Measurements from ENCODE around the gene FLNB. TPM values are rescaled to one million over a fixed set of nuclear protein-coding genes. Genes with fewer than 3 reads are reported as not detected.

FLNB gene
- total and polyA plus RNA-seq, 2 of the 13 experiments (the other 11 are each of a cell fraction or from before 2014, with no cell fraction given): 106 to 130 TPM

DNA sequence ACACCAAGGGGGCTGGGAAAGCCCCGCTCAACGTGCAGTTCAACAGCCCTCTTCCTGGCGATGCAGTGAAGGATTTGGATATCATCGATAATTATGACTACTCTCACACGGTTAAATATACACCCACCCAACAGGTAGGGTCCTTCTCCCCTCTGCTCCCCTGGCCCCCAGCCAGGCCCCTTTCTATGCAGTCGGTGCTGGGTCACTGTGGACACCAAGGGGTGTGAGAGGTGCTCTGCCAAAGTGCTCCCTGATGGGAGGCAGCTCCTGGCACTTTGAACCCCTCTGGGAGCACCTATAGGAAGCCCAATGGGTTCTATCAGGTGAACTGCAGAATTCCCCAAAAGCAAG is 103.9 kb downstream of the FLNB start:
- Histone ChIP-seq H3K9me3 (ENCODE audit: low read length) (no peaks in the 10 kb centered on the region), H3K9ac (ENCODE audit: insufficient read depth, low read depth, low read length) (no peak overlapping the region), H3K4me3 (replicated peaks in 1 of 3; ENCODE audit: insufficient read depth in 1 of 3, low read depth in 2 of 3, low read length in 3 of 3) (no peak overlapping the region), H3K27me3 (ENCODE audit: control insufficient read depth in 1 of 2, insufficient read depth in 2 of 2, low read length in 2 of 2) (no peaks in the 10 kb centered on the region), H3K4me2 (ENCODE audit: low read depth, low read length) (no peak overlapping the region), H3K27ac (ENCODE audit: extremely low read length, insufficient read depth, low read length) (peak overlapping the region; percentile 59), H3K79me2 (ENCODE audit: insufficient read depth, low read length) (no peaks in the 10 kb centered on the region), H2AFZ (ENCODE audit: low read length) (no peak overlapping the region), H4K20me1 (ENCODE audit: insufficient read depth, low read length) (no peaks in the 10 kb centered on the region), H3K36me3 (replicated peaks in 1 of 2; ENCODE audit: control insufficient read depth in 1 of 2, insufficient read depth in 2 of 2, low read length in 2 of 2) (peaks cover 41 to 93% of the 10 kb centered on the region in 2 experiments), H3K4me1 (ENCODE audit: insufficient read depth, low read length) (peaks cover 36% of the 10 kb centered on the region)
- no peak for FAIRE-seq
- ATAC-seq: no peak
- CTCF ChIA-PET (ENCODE audit: low intra/inter-chr PET ratio, low total read pairs): no interaction called here
- no TSS peak for BruUV-seq (replicated peaks)
- intact Hi-C loops (cut with micrococcal nuclease; ENCODE audit: unreplicated experiment): no loop called here
- POLR2A ChIA-PET: interaction anchor here (0.8 to 2.4 kb wide), 3 partner anchors 9 to 61 kb away, joined by 3 to 19 read pairs (median 3); no protein-coding TSS in a partner anchor
- TF ChIP-seq FOXK1 (CRISPR knock-in tag; IDR thresholded peaks at IDR 0.05; ENCODE audit: borderline replicate concordance, low read depth) (no peak), ZNF75D (CRISPR knock-in tag; IDR thresholded peaks at IDR 0.05; ENCODE audit: borderline replicate concordance) (no peak), AGO2 (optimal IDR thresholded peaks at IDR 0.05; ENCODE audit: low read depth, low read length) (peak; percentile 7), FOXC1 (CRISPR knock-in tag; IDR thresholded peaks at IDR 0.05; ENCODE audit: borderline replicate concordance) (0 out of 2 replicates have a peak, but pooled peaks have one; percentile 7), ZNF263 (CRISPR knock-in tag; IDR thresholded peaks at IDR 0.05) (peak; percentile 38; the same call in 1 of the 2 replicates)
- TF ChIP-seq, protein P1, sequence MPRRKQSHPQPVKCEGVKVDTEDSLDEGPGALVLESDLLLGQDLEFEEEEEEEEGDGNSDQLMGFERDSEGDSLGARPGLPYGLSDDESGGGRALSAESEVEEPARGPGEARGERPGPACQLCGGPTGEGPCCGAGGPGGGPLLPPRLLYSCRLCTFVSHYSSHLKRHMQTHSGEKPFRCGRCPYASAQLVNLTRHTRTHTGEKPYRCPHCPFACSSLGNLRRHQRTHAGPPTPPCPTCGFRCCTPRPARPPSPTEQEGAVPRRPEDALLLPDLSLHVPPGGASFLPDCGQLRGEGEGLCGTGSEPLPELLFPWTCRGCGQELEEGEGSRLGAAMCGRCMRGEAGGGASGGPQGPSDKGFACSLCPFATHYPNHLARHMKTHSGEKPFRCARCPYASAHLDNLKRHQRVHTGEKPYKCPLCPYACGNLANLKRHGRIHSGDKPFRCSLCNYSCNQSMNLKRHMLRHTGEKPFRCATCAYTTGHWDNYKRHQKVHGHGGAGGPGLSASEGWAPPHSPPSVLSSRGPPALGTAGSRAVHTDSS (CRISPR knock-in tag; conservative IDR thresholded peaks at IDR 0.05): 0 out of 2 replicates have a peak, but pooled peaks have one; percentile 45
- TF ChIP-seq, protein P2, sequence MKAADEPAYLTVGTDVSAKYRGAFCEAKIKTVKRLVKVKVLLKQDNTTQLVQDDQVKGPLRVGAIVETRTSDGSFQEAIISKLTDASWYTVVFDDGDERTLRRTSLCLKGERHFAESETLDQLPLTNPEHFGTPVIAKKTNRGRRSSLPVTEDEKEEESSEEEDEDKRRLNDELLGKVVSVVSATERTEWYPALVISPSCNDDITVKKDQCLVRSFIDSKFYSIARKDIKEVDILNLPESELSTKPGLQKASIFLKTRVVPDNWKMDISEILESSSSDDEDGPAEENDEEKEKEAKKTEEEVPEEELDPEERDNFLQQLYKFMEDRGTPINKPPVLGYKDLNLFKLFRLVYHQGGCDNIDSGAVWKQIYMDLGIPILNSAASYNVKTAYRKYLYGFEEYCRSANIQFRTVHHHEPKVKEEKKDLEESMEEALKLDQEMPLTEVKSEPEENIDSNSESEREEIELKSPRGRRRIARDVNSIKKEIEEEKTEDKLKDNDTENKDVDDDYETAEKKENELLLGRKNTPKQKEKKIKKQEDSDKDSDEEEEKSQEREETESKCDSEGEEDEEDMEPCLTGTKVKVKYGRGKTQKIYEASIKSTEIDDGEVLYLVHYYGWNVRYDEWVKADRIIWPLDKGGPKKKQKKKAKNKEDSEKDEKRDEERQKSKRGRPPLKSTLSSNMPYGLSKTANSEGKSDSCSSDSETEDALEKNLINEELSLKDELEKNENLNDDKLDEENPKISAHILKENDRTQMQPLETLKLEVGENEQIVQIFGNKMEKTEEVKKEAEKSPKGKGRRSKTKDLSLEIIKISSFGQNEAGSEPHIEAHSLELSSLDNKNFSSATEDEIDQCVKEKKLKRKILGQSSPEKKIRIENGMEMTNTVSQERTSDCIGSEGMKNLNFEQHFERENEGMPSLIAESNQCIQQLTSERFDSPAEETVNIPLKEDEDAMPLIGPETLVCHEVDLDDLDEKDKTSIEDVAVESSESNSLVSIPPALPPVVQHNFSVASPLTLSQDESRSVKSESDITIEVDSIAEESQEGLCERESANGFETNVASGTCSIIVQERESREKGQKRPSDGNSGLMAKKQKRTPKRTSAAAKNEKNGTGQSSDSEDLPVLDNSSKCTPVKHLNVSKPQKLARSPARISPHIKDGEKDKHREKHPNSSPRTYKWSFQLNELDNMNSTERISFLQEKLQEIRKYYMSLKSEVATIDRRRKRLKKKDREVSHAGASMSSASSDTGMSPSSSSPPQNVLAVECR (CRISPR knock-in tag; IDR thresholded peaks at IDR 0.05; ENCODE audit: borderline replicate concordance): 0 out of 2 replicates have a peak, but pooled peaks have one; percentile 28
- WGBS (ENCODE audit: low lambda C conversion rate): 99% methylated on average over 6 of the region's 6 CpGs
- in situ Hi-C loops (cut with HindIII; ENCODE audit: extremely low pct_ligation_motif_present, low pct_unique_long_range_greater_than_20kb): loop anchor here (5.0 kb wide), 1 partner anchor 105 kb away; the partner anchor contains the start of gene FLNB
- DNase-seq (ENCODE audit: low spot score): no peak
